K562 (cell line): ENCODE results near the gene ELOVL4. TPM values are rescaled to one million over a fixed set of nuclear protein-coding genes. Genes with fewer than 3 reads are reported as not detected.

Experiments
- ATAC-seq: fragments of 200-7000 bp; cut with Tn5 transposase; 3 replicates; pipeline ENCODE4 v1.9.1; 2020; ENCODE audit warnings: moderate library complexity
- BruUV-seq: library from RNA; stranded (reverse); fragments of 400-500 nt; replicated peaks from 2 replicates; lab custom pipeline; 2021; lab: Mats Ljungman, UMichigan
- CTCF ChIA-PET: fragments of 300-600 bp; formaldehyde crosslinking; extraction: SDS; loops from one replicate; lab custom pipeline; 2021; ENCODE audit warnings: low intra/inter-chr PET ratio; lab: Yijun Ruan, JAX
- POLR2A ChIA-PET: fragments of 300-600, 350-650 bp; sonication (Branson Sonifier 250); formaldehyde crosslinking; extraction: SDS; loops from one replicate; lab custom pipeline; 2021; ENCODE audit warnings: antibody characterized with exemption, inconsistent platforms; lab: Yijun Ruan, JAX
- DNase-seq, 4 experiments: peaks; one replicate each; pipeline versions ENCODE4 v3.0.0 to v3.0.0-alpha.2; 2011 to 2018; ENCODE audit warnings: low spot score in 3 of 4, mixed read lengths in 3 of 4; ENCODE audit errors: extremely low read depth in 1 of 4
- FAIRE-seq: peaks from 2 replicates; lab custom pipeline; 2011; peaks lifted over from hg19 to GRCh38; lab: Jason Lieb, UNC
- H2AFZ ChIP-seq: 2 replicates; pipeline ENCODE4 v1.6.0; 2011; ENCODE audit warnings: low read depth, low read length, control low read depth, inconsistent platforms
- H3K27ac ChIP-seq: fragments of 200-600 bp; 3 replicates; pipeline ENCODE4 v1.8.0; 2011; ENCODE audit warnings: low read depth, mild to moderate bottlenecking, control low read depth, inconsistent platforms, low read length, moderate library complexity, mixed read lengths; ENCODE audit errors: extremely low read depth
- H3K27me3 ChIP-seq, 2 experiments: fragments of 300-600 bp in 1 of 2; 2 replicates in 1 of 2; 3 replicates in 1 of 2; pipeline versions ENCODE4 v1.6.0 to v1.8.0; 2011; ENCODE audit warnings: inconsistent platforms in 2 of 2, low read length in 2 of 2, mild to moderate bottlenecking in 1 of 2, mixed read lengths in 1 of 2, moderate library complexity in 1 of 2; ENCODE audit not compliant: control insufficient read depth in 2 of 2, insufficient read depth in 2 of 2
- H3K36me3 ChIP-seq: fragments of 300-600 bp; 3 replicates; pipeline ENCODE4 v1.8.0; 2011; ENCODE audit warnings: mild to moderate bottlenecking, low read length, inconsistent platforms; ENCODE audit not compliant: control insufficient read depth, insufficient read depth
- H3K4me1 ChIP-seq, 2 experiments: fragments of 200-600 bp in 1 of 2; replicated peaks in 1 of 2; 2 replicates in 1 of 2; 3 replicates in 1 of 2; pipeline versions ENCODE4 v1.5.1 to v1.8.0; 2011; ENCODE audit warnings: inconsistent platforms in 2 of 2, low read length in 2 of 2, mild to moderate bottlenecking in 1 of 2, mixed read lengths in 1 of 2, moderate library complexity in 1 of 2; ENCODE audit not compliant: control insufficient read depth in 2 of 2, insufficient read depth in 2 of 2
- H3K4me2 ChIP-seq: 2 replicates; pipeline ENCODE4 v1.6.1; 2011; ENCODE audit warnings: low read length, control low read depth, inconsistent platforms, mixed read lengths; ENCODE audit not compliant: insufficient read depth
- H3K4me3 ChIP-seq: fragments of 200-600 bp; sonication (generic), shearing (Covaris generic); 2 replicates; pipeline ENCODE4 v1.5.1; 2016; ENCODE audit warnings: control low read depth, inconsistent platforms
- H3K79me2 ChIP-seq: fragments of 200-600 bp; 3 replicates; pipeline ENCODE4 v1.8.0; 2011; ENCODE audit warnings: low read length, inconsistent platforms; ENCODE audit not compliant: control insufficient read depth, insufficient read depth
- H3K9ac ChIP-seq, 2 experiments: 2 replicates each; pipeline versions ENCODE4 v1.6.0 to v1.6.1; 2011; ENCODE audit warnings: low read depth in 2 of 2, low read length in 2 of 2, control low read depth in 1 of 2, inconsistent platforms in 1 of 2, mild to moderate bottlenecking in 1 of 2, mixed read lengths in 1 of 2; ENCODE audit not compliant: insufficient read depth in 1 of 2
- H3K9me1 ChIP-seq: one replicate; pipeline ENCODE4 v1.6.0; 2011; ENCODE audit warnings: inconsistent platforms, mild to moderate bottlenecking, low read length, moderate library complexity; ENCODE audit not compliant: control insufficient read depth, insufficient read depth
- H3K9me3 ChIP-seq: replicated peaks from 2 replicates; pipeline ENCODE4 v1.5.1; 2011; ENCODE audit warnings: low read depth, low read length, inconsistent platforms; ENCODE audit not compliant: control insufficient read depth, insufficient read depth
- H4K20me1 ChIP-seq: replicated peaks from 2 replicates; pipeline ENCODE4 v1.6.1; 2011; ENCODE audit warnings: low read length, inconsistent platforms, mixed read lengths; ENCODE audit not compliant: control insufficient read depth, insufficient read depth
- CAMTA2 ChIP-seq: fragments of 250-450 bp; sonication (Bioruptor Pico); conservative IDR thresholded peaks from 2 replicates; pipeline ENCODE4 v1.5.1; 2022
- CBFA2T3 ChIP-seq: fragments of 450-650 bp; IDR thresholded peaks from 2 replicates; pipeline ENCODE4 v1.6.1; 2017
- ERF ChIP-seq: fragments of 450-650 bp; formaldehyde crosslinking; IDR thresholded peaks from 2 replicates; pipeline ENCODE4 v1.4.0; 2020; ENCODE audit warnings: mild to moderate bottlenecking, mixed read lengths
- IFI16 ChIP-seq: fragments of 250-450 bp; sonication (Bioruptor Pico); IDR thresholded peaks from 2 replicates; pipeline ENCODE4 v2.1.2; 2022; ENCODE audit warnings: mild to moderate bottlenecking, inconsistent platforms
- MYC ChIP-seq, 2 experiments: fragments of 250-450 bp in 1 of 2; sonication (Bioruptor Pico) in 1 of 2; IDR thresholded peaks; 2 replicates each; pipeline versions ENCODE4 v1.5.1 to v1.6.1; 2012 to 2021; ENCODE audit warnings: low read depth in 2 of 2, borderline replicate concordance in 1 of 2, improper control_type of control experiment in 1 of 2, low read length in 1 of 2, mild to moderate bottlenecking in 1 of 2, moderate library complexity in 1 of 2
- NEUROD1 ChIP-seq: fragments of 150-350 bp; IDR thresholded peaks from 2 replicates; pipeline ENCODE4 v1.6.1; 2014; ENCODE audit warnings: borderline replicate concordance, low read length, low read depth; ENCODE audit not compliant: partially characterized antibody
- SETDB1 ChIP-seq: IDR thresholded peaks from one replicate; pipeline ENCODE4 v1.6.1; 2012; ENCODE audit warnings: low read length, control low read depth, inconsistent platforms
- ZKSCAN8 ChIP-seq: fragments of 200-800 bp; sonication (Bioruptor generic); IDR thresholded peaks from 2 replicates; pipeline ENCODE4 v1.6.1; 2016; ENCODE audit warnings: missing genetic modification characterization, missing compliant biosample characterization
- ZNF184 ChIP-seq: sonication (generic); formaldehyde crosslinking; IDR thresholded peaks from 2 replicates; pipeline ENCODE4 v1.5.0; 2020; ENCODE audit warnings: missing genetic modification reagents
- ZNF584 ChIP-seq: fragments of 200-800 bp; sonication (Bioruptor generic); IDR thresholded peaks from 2 replicates; pipeline ENCODE4 v1.6.1; 2016; ENCODE audit warnings: low read depth, mild to moderate bottlenecking, missing genetic modification characterization, missing compliant biosample characterization
- WGBS: fragments of 100-300 bp; shearing (Covaris generic); methylation state at CpG from one replicate; pipeline ENCODE4 v1.1.6; 2016; ENCODE audit warnings: low coverage, mixed read lengths; ENCODE audit not compliant: insufficient coverage; ENCODE audit errors: missing lambda C conversion rate; 5-methylcytosine and 5-hydroxymethylcytosine counted together
- in situ Hi-C: fragments of 300-500 bp; cut with MboI; formaldehyde crosslinking; loops from 4 replicates; pipeline ENCODE4 v1.15.0; 2018; ENCODE audit warnings: inconsistent platforms, mixed read lengths
- intact Hi-C: fragments of 100-400 bp; cut with micrococcal nuclease; formaldehyde crosslinking; loops from 2 replicates; pipeline ENCODE4 v1.14.2; 2022
- polyA plus RNA-seq, 8 experiments: library from polyadenylated mRNA; depleted of rRNA in 4 of 8; stranded (reverse) in 5 of 8; unstranded in 3 of 8; fragments of >200 nt; fragmentation: Nextera tagmentation in 2 of 8; fragmentation: Illumina TruSeq in 1 of 8; extraction: Ambion mirVana in 2 of 8; extraction: Trizol in 1 of 8; gene quantifications; 2 replicates each; pipeline versions ENCODE4 v1.2.1 to v1.2.3, GENCODE V29; 2011 to 2014; ENCODE audit warnings: inconsistent platforms in 1 of 8, missing spikeins in 1 of 8
- total RNA-seq, 7 experiments: library from RNA; depleted of rRNA in 6 of 7; stranded (reverse); fragments of >200 nt in 6 of 7; fragmentation: Illumina TruSeq in 2 of 7; extraction: Trizol in 2 of 7; gene quantifications; 2 replicates each; pipeline versions ENCODE4 v1.2.1 to v1.2.3, GENCODE V29; 2011 to 2021; ENCODE audit warnings: low replicate concordance in 1 of 7

ELOVL4 gene
- total and polyA plus RNA-seq, 9 of the 15 experiments (the other 6 are each of a cell fraction or from before 2014, with no cell fraction given), result not detected

- ChIA-PET CTCF (no interaction called here), POLR2A (interaction anchor here (0.7 kb wide), 1 partner anchor 87 kb away, joined by 3 read pairs; no protein-coding TSS in a partner anchor)
- intact Hi-C loops, result no loop called here
- TF ChIP-seq ZKSCAN8 (no peak), MYC (IDR thresholded peaks at IDR 0.05; ENCODE audit: low read depth, low read length) (no peak), MYC (CRISPR knock-in tag; IDR thresholded peaks at IDR 0.05; ENCODE audit: borderline replicate concordance, low read depth) (no peak), SETDB1 (no peak), ZNF584 (no peak), CBFA2T3 (no peak), ERF (CRISPR knock-in tag) (no peak), IFI16 (no peak), ZNF184 (CRISPR knock-in tag) (no peak), CAMTA2 (CRISPR knock-in tag) (no peak), NEUROD1 (no peak)
- H2AFZ ChIP-seq, result no peak overlapping the region
- H3K9ac ChIP-seq, result no peak overlapping the region
- in situ Hi-C loops, result no loop called here
- no TSS peak for BruUV-seq
- H3K27me3 ChIP-seq, result no peaks in the 10 kb centered on the region; a peak in 1 of 5 replicates
- 0% methylated on average over 1 of the region's 1 CpG for WGBS
- ATAC-seq (no peak), FAIRE-seq (no peak), DNase-seq (no peak)
- no peaks in the 10 kb centered on the region for H4K20me1 ChIP-seq
- H3K36me3 ChIP-seq, result no peaks in the 10 kb centered on the region
- H3K27ac ChIP-seq, result no peak overlapping the region
- no peaks in the 10 kb centered on the region for H3K4me1 ChIP-seq
- H3K4me3 ChIP-seq, result no peak overlapping the region
- no peak overlapping the region for H3K4me2 ChIP-seq
- H3K9me3 ChIP-seq, result no peaks in the 10 kb centered on the region
- H3K79me2 ChIP-seq, result no peaks in the 10 kb centered on the region
- no peaks in the 10 kb centered on the region for H3K9me1 ChIP-seq
Observed at GRCh38 chr6:79898076-79898475, 49.3 kb downstream of the ELOVL4 start.
